Nephron progenitor cell (in vitro differentiated cells): Measurements from ENCODE around the gene JAG2.

Experiments used
- DNase-seq: peaks from one replicate; pipeline ENCODE4 v3.0.0; 2021
- H3K27ac Mint-ChIP-seq: 2 replicates; pipeline ENCODE4 v1.8.0; 2021; ENCODE audit warnings: mild to moderate bottlenecking, moderate library complexity, mixed read lengths
- H3K27me3 Mint-ChIP-seq: 2 replicates; pipeline ENCODE4 v1.8.0; 2021; ENCODE audit warnings: mild to moderate bottlenecking, low read depth, mixed read lengths; ENCODE audit not compliant: poor library complexity
- H3K36me3 Mint-ChIP-seq: 2 replicates; pipeline ENCODE4 v1.8.0; 2021; ENCODE audit warnings: low read depth, mixed read lengths
- H3K4me1 Mint-ChIP-seq: 2 replicates; pipeline ENCODE4 v1.8.0; 2021; ENCODE audit warnings: mixed read lengths
- H3K4me3 Mint-ChIP-seq: 2 replicates; pipeline ENCODE4 v1.8.0; 2021; ENCODE audit warnings: mild to moderate bottlenecking, moderate library complexity, mixed read lengths
- H3K9me3 Mint-ChIP-seq: 2 replicates; pipeline ENCODE4 v1.8.0; 2021; ENCODE audit warnings: mild to moderate bottlenecking, moderate library complexity, mixed read lengths
- TF ChIP-seq, protein P1 (sequence below): fragments of 200-600 bp; sonication (generic); IDR thresholded peaks from 2 replicates; pipeline ENCODE4 v1.5.0; 2021; ENCODE audit warnings: antibody characterized with exemption

The JAG2 gene

DNA sequence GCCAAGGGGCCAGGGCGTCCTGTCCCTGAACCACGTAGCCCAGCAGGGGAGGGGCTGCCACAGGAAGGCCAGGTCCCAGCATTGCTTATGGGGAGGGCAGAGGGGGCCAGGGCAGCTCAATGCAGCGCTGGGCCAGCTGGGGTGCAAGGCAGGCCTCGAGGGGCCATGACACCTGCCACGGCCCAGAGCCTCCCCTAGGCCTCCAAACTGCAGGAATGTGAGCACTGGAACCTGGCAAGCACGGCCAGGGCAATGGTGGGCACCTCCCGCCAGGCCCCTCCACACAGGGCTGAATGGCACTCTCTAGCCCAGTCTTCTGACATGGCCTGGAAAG lies 70.8 kb downstream of the JAG2 start:
- Mint-ChIP-seq H3K27ac (no peak overlapping the region), H3K9me3 (peaks cover 50% of the 10 kb centered on the region), H3K27me3 (peaks cover 39% of the 10 kb centered on the region), H3K4me3 (no peak overlapping the region), H3K36me3 (peaks cover 14% of the 10 kb centered on the region), H3K4me1 (peaks cover 12% of the 10 kb centered on the region)
- TF ChIP-seq, protein P1, sequence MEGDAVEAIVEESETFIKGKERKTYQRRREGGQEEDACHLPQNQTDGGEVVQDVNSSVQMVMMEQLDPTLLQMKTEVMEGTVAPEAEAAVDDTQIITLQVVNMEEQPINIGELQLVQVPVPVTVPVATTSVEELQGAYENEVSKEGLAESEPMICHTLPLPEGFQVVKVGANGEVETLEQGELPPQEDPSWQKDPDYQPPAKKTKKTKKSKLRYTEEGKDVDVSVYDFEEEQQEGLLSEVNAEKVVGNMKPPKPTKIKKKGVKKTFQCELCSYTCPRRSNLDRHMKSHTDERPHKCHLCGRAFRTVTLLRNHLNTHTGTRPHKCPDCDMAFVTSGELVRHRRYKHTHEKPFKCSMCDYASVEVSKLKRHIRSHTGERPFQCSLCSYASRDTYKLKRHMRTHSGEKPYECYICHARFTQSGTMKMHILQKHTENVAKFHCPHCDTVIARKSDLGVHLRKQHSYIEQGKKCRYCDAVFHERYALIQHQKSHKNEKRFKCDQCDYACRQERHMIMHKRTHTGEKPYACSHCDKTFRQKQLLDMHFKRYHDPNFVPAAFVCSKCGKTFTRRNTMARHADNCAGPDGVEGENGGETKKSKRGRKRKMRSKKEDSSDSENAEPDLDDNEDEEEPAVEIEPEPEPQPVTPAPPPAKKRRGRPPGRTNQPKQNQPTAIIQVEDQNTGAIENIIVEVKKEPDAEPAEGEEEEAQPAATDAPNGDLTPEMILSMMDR = no peak
- DNase-seq = no peak

DNA sequence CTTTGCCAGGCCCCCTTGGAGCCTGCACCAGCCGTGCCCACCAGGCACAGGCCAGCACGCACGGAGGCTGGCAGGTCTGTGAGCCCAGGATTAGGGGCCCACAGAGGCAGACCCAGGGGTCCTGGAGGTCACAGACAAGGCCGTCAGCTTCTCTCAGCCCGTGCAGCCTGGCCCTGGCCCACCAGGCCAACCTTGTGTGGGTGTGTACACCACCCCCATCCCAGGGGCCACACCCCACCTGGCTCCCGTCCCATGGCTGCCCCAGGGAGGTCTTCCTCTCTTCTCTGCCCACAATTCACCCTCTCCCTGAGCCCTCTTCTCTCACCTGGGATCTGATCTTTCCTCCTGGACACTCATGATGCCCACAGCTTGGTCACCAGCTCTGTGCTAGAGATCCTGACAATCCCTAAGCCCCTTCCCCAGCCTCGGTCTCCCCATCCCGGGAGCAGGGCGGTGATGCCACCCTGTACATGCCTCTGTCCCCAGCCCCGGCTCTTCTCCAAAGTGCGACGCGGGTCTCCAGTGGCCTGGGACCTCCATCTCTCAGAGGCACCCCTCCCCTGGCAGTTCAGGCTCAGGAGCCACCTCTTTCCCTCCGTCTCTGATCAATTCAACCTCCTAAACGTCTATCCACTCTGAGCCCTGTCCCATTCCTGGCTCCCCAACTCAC lies 72.2 kb downstream of the JAG2 start:
- TF ChIP-seq, protein P1 = no peak
- peak overlapping the region; percentile 18 for H3K4me3 Mint-ChIP-seq
- H3K4me1 Mint-ChIP-seq = peaks cover 18% of the 10 kb centered on the region
- peaks cover 14% of the 10 kb centered on the region for H3K36me3 Mint-ChIP-seq
- H3K27ac Mint-ChIP-seq = no peak overlapping the region
- H3K27me3 Mint-ChIP-seq = peaks cover 30% of the 10 kb centered on the region
- no peak for DNase-seq
- peaks cover 37% of the 10 kb centered on the region for H3K9me3 Mint-ChIP-seq

DNA sequence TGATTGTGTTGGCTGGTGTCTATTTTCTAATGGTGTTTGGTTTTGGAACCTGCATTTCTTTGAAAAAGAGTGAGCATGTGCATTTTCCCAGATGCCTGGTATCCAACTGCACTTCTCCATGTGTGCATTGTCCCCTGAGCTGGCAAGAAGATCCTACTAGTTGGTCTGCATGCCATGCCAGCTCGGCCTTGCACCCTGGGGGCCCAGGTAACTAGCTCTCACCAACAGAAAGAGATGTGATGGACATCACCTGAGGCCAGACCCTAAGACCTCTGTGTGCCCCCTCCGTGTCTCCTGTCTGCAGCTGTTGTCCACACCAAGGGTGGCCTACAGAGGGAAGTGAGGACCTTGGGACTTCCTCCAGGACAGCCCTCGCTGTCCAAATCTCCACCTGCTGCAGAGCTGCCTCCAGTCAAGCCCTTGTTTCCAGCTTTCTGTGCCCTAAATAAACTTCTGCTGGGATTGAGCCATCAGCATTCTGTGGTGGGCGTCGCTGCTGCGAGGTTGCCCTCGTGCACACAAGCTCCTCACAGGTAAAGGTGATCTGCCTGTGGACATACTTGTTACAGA lies 73.3 kb downstream of the JAG2 start:
- TF ChIP-seq, protein P1 = no peak
- Mint-ChIP-seq H3K27me3 (peaks cover 30% of the 10 kb centered on the region), H3K4me3 (peak overlapping the region; percentile 23), H3K36me3 (peaks cover 14% of the 10 kb centered on the region), H3K27ac (no peak overlapping the region), H3K4me1 (peaks cover 23% of the 10 kb centered on the region), H3K9me3 (peaks cover 27% of the 10 kb centered on the region)
- DNase-seq = no peak

DNA sequence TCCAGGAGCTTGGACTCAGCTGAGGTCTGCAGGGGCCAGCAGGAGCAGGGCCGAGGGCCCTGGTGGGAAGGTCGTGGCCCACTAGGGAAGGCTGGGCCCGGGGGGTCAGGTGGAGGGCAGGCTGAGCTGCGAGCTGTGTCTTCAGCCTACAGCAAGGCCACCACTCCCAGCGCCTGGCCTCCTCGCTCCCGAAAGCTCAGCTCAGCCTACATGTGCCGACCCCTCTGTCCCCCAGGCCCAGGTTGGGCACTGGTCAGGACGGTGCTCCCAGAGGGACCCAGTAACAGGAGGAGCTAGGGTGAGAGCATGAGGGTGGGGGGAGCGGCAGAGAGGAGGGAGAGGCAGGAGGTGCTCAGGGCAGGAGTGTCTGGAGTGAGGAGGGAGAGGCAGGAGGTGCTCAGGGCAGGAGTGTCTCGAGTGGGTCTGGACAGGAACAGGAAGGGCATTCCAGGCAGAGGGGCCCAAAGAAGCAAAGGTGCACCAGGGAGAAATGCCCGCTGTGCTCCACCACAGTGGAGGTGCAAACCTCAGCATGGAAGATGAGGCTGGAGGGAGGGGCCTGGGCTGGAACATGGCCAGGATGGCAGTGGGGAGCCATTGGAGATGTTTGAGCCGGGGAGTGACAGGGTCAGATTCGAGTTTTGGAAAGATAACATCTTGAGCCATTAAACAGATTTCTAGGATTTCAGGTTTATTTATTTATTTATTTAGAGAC lies 74.2 kb downstream of the JAG2 start:
- peaks cover 17% of the 10 kb centered on the region for H3K9me3 Mint-ChIP-seq

DNA sequence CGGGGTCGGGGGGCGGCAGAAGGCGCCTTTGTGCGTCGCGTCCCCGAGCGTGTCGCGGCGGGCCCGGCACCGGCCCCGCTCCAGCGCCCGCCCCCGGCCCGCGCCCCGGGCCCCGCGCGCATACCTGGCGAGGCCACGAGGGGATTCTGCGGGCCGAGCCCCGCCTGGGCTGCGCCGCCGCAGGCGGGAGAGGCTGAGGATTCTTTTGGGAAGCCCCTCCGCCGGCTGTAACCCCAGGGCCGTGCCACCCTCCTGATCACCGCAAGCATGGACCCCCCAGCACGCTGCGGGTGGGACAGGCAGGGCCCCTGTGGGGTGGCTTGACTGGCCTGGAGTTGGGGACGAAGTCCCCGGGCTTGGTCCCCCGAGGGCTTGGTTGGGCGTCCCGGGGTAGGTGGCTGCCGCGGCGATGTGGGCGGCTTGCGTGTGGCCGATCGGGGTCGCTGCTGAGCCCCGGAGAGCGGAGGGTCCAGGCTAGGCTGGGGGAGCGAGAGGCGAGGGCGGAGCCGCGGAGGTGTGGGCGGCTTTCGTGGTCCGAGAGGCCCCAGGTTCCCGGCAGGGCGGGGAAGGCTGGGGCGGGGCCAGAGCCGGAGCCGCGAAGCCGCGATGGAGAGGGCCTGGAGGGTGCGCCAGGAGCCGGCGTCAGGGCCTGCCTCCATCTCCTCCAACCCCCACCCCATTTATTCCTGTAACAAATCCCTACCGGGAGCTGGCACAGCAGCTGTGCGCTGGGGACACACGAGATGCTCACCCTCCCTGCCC lies 75.0 kb downstream of the JAG2 start:
- Mint-ChIP-seq H3K27ac (no peak overlapping the region), H3K27me3 (peaks cover 20% of the 10 kb centered on the region), H3K36me3 (peaks cover 6% of the 10 kb centered on the region), H3K4me1 (peaks cover 29% of the 10 kb centered on the region), H3K4me3 (peak overlapping the region; percentile 63), H3K9me3 (peaks cover 10% of the 10 kb centered on the region)
- DNase-seq = peak; percentile 86
- TF ChIP-seq, protein P1 = peak; percentile 44

More for the DNA sequence above, 74.2 kb downstream of the JAG2 start:
- Mint-ChIP-seq H3K4me3 (peak overlapping the region; percentile 63), H3K36me3 (peaks cover 10% of the 10 kb centered on the region), H3K27ac (no peak overlapping the region), H3K27me3 (peaks cover 22% of the 10 kb centered on the region), H3K4me1 (peaks cover 24% of the 10 kb centered on the region)
- peak; percentile 26 for DNase-seq
- TF ChIP-seq, protein P1 = no peak
